Tibial nerve (tissue), 4 donors: Measurements from ENCODE around the gene SHISA8. TPM values are rescaled to one million over a fixed set of nuclear protein-coding genes. Genes with fewer than 3 reads are reported as not detected.
A peak's percentile ranks its signal among the peaks of the same experiment; 100 is the strongest.

Source experiments
- DNase-seq, 2 donors: peaks; one replicate each; pipeline ENCODE4 v3.0.0-alpha.2; 2019; ENCODE audit warnings: low spot score in 2 of 2
- H3K27ac ChIP-seq, 4 donors: fragments of 200-600 bp; sonication (generic) in 3 of 4; one replicate each; pipeline ENCODE4 v1.5.1; 2017 to 2019; ENCODE audit warnings: mild to moderate bottlenecking in 1 of 4
- H3K27me3 ChIP-seq, 2 donors: fragments of 200-600 bp; sonication (generic) in 1 of 2; one replicate each; pipeline versions ENCODE4 v1.5.1 to v1.6.0; 2017 to 2019
- H3K36me3 ChIP-seq, 3 donors: fragments of 200-600 bp; sonication (generic); one replicate each; pipeline ENCODE4 v1.5.1; 2018 to 2019
- H3K4me1 ChIP-seq, 4 donors: fragments of 200-600 bp; sonication (generic) in 3 of 4; one replicate each; pipeline ENCODE4 v1.5.1; 2017 to 2019
- H3K4me3 ChIP-seq, 4 donors: fragments of 200-600 bp; sonication (generic) in 3 of 4; one replicate each; pipeline ENCODE4 v1.5.1; 2017 to 2019; ENCODE audit warnings: mild to moderate bottlenecking in 1 of 4, moderate library complexity in 1 of 4
- H3K9me3 ChIP-seq, 4 donors: fragments of 200-600 bp; sonication (generic) in 3 of 4; one replicate each; pipeline ENCODE4 v1.5.1; 2017 to 2019
- CTCF ChIP-seq, 5 experiments: fragments of 200-600 bp in 3 of 5; fragments of 450-650 bp in 2 of 5; sonication (generic) in 3 of 5; IDR thresholded peaks; one replicate each; pipeline ENCODE4 v1.5.1; 2016 to 2019; ENCODE audit warnings: antibody characterized with exemption in 5 of 5, mild to moderate bottlenecking in 3 of 5, moderate library complexity in 2 of 5
- EP300 ChIP-seq, 2 donors: sonication (generic); formaldehyde crosslinking; IDR thresholded peaks; one replicate each; pipeline ENCODE4 v1.6.1; 2017; ENCODE audit warnings: antibody characterized with exemption in 2 of 2, mild to moderate bottlenecking in 1 of 2
- POLR2A ChIP-seq, 2 donors: fragments of 450-650 bp; IDR thresholded peaks; one replicate each; pipeline ENCODE4 v1.6.1; 2017; ENCODE audit warnings: antibody characterized with exemption in 2 of 2, mild to moderate bottlenecking in 2 of 2, moderate library complexity in 2 of 2
- WGBS, 2 donors: methylation state at CpG; one replicate each; pipeline ENCODE4 v1.1.5; 2018; 5-methylcytosine and 5-hydroxymethylcytosine counted together
- total RNA-seq, 4 donors: library from RNA; depleted of rRNA; stranded (reverse); fragments of >200 nt; gene quantifications; one replicate each; pipeline ENCODE4 v1.1.0, GENCODE V29; 2016

The SHISA8 gene
- total RNA-seq, 4 donors from 2014 or later = 3.3 TPM; not detected in 3

- 78 to 81% methylated on average over 5 to 9 of the region's 9 CpGs for WGBS, 2 donors
- no peaks in the 10 kb centered on the region for H3K9me3 ChIP-seq
- no peak overlapping the region for H3K4me3 ChIP-seq
- DNase-seq = no peak
- no peak overlapping the region for H3K27ac ChIP-seq
- peaks cover 0 to 8% (median 0%) of the 10 kb centered on the region in 3 donors for H3K36me3 ChIP-seq
- H3K4me1 ChIP-seq = peaks cover 0 to 55% (median 19%) of the 10 kb centered on the region in 4 donors
- TF ChIP-seq POLR2A (IDR thresholded peaks at IDR 0.05) = no peak
- TF ChIP-seq CTCF (IDR thresholded peaks at IDR 0.05) = no peak
- no peak for TF ChIP-seq EP300 (IDR thresholded peaks at IDR 0.05)
- H3K27me3 ChIP-seq = peaks cover 6 to 71% of the 10 kb centered on the region in 2 donors
Observed at GRCh38 chr22:41912338-41913039, 2.4 kb downstream of the SHISA8 start.

- TF ChIP-seq POLR2A (IDR thresholded peaks at IDR 0.05) (no peak), EP300 (IDR thresholded peaks at IDR 0.05) (no peak), CTCF (IDR thresholded peaks at IDR 0.05) (no peak)
- DNase-seq = no peak
- peak overlapping the region in 3 of 4 donors; percentile 22 to 42 (median 26) for H3K4me3 ChIP-seq
- H3K4me1 ChIP-seq = peaks cover 0 to 55% (median 19%) of the 10 kb centered on the region in 4 donors
- peaks cover 0 to 22% (median 0%) of the 10 kb centered on the region in 3 donors for H3K36me3 ChIP-seq
- no peaks in the 10 kb centered on the region for H3K9me3 ChIP-seq
- 7 to 16% methylated on average over 24 to 25 of the region's 37 CpGs for WGBS, 2 donors
- H3K27me3 ChIP-seq = peaks cover 6 to 57% of the 10 kb centered on the region in 2 donors
- H3K27ac ChIP-seq = no peak overlapping the region
Observed at GRCh38 chr22:41911001-41911611, 3.8 kb downstream of the SHISA8 start.

GRCh38 chr22:41910050-41911000 is 4.5 kb downstream of the SHISA8 start:
- peak overlapping the region; percentile 11 to 42 (median 24) for H3K4me3 ChIP-seq
- 3% methylated on average over 47 to 56 of the region's 112 CpGs for WGBS, 2 donors
- H3K27me3 ChIP-seq = peaks cover 6 to 49% of the 10 kb centered on the region in 2 donors
- DNase-seq = peak in 1 of 2 donors; percentile 25
- peaks cover 0 to 49% (median 19%) of the 10 kb centered on the region in 4 donors for H3K4me1 ChIP-seq
- H3K27ac ChIP-seq = no peak overlapping the region
- H3K9me3 ChIP-seq = no peaks in the 10 kb centered on the region
- TF ChIP-seq CTCF (IDR thresholded peaks at IDR 0.05) (no peak), POLR2A (IDR thresholded peaks at IDR 0.05) (no peak), EP300 (IDR thresholded peaks at IDR 0.05) (no peak)
- peaks cover 0 to 30% (median 2%) of the 10 kb centered on the region in 3 donors for H3K36me3 ChIP-seq

- Histone ChIP-seq H3K4me1 (peaks cover 0 to 41% (median 17%) of the 10 kb centered on the region in 4 donors), H3K27me3 (peaks cover 6 to 44% of the 10 kb centered on the region in 2 donors), H3K9me3 (no peaks in the 10 kb centered on the region), H3K27ac (no peak overlapping the region), H3K36me3 (peaks cover 0 to 38% (median 10%) of the 10 kb centered on the region in 3 donors), H3K4me3 (peak overlapping the region in 3 of 4 donors; percentile 11 to 42 (median 22))
- TF ChIP-seq POLR2A (IDR thresholded peaks at IDR 0.05) (no peak), EP300 (IDR thresholded peaks at IDR 0.05) (no peak), CTCF (IDR thresholded peaks at IDR 0.05) (no peak)
- no peak for DNase-seq
- WGBS, 2 donors = 15 to 31% methylated on average over 13 to 47 of the region's 55 CpGs
Observed at GRCh38 chr22:41909310-41910049, 5.4 kb downstream of the SHISA8 start.
